HG02970 (cell line): ENCODE measurements around the gene CABCOCO1.

ENCODE experiments used
- ATAC-seq: cut with Tn5 transposase; IDR thresholded peaks from one replicate; pipeline ENCODE4 v1.9.1; 2021; ENCODE audit warnings: mild to moderate bottlenecking, moderate library complexity, moderate number of reproducible peaks; ENCODE audit not compliant: unreplicated experiment, low FRiP score

The CABCOCO1 gene

GRCh38 chr10:61804414-61804813, 141.7 kb downstream of the CABCOCO1 start:
- no peak for ATAC-seq

GRCh38 chr10:61805091-61805490, 142.4 kb downstream of the CABCOCO1 start:
- ATAC-seq = no peak

- no peak for ATAC-seq
Observed at GRCh38 chr10:61810263-61810662, 147.5 kb downstream of the CABCOCO1 start.

- no peak for ATAC-seq
Observed at GRCh38 chr10:61812052-61812721, 149.5 kb downstream of the CABCOCO1 start.

- ATAC-seq = no peak
Observed at GRCh38 chr10:61812920-61813319, 150.2 kb downstream of the CABCOCO1 start.

GRCh38 chr10:61814160-61814559, 151.4 kb downstream of the CABCOCO1 start:
- ATAC-seq = no peak

GRCh38 chr10:61815496-61815895, 152.8 kb downstream of the CABCOCO1 start:
- ATAC-seq = no peak
